ENCODE results near the gene PRDM15.
"Not testable (repeated sequence)": the region's sequence is repeated elsewhere in the genome, so short reads cannot be mapped to it uniquely, and the experiment has no call there.

The PRDM15 gene

DNA sequence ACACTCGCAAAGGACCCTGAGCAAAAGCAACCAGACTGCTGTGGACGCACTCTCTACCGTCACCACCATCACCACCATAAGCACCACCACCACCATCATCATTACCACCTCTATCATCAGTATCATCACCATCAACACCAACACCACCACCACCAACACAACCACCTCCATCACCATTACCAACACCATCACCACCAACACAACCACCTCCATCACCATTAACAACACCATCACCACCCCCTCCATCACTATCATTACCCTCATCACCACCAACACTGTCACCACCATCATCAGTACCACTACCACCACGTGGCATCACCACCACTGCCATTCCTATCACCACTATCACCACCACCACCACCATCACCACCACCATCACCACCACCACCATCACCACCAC is 73.5 kb downstream of the PRDM15 start:
- no peak for DNase-seq (ENCODE audit: low spot score)

DNA sequence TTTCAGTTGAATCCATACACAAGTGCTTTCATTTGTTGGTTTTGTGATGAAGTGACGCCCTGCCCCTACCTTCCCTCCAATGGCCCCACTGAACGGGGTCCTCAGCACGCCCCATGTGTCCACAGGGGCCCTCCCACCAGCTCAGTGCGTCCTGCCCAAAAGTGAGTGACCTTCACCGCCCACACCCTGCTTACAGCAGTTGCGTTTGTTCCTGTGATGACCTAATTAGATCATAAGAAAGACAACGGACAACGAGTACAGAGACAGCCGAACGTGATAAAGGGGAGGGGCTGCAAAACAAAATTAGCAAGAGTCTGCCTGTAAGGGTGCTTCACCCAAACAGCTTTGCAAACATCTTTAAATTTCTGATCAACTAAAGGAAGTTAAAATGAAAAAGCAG is 74.1 kb downstream of the PRDM15 start:
- DNase-seq (ENCODE audit: low spot score) = no peak

- DNase-seq (ENCODE audit: low spot score) = no peak
Observed at GRCh38 chr21:41804381-41804780, 74.8 kb downstream of the PRDM15 start.

GRCh38 chr21:41803316-41803715 is 75.8 kb downstream of the PRDM15 start:
- DNase-seq (ENCODE audit: low spot score) = no peak

DNA sequence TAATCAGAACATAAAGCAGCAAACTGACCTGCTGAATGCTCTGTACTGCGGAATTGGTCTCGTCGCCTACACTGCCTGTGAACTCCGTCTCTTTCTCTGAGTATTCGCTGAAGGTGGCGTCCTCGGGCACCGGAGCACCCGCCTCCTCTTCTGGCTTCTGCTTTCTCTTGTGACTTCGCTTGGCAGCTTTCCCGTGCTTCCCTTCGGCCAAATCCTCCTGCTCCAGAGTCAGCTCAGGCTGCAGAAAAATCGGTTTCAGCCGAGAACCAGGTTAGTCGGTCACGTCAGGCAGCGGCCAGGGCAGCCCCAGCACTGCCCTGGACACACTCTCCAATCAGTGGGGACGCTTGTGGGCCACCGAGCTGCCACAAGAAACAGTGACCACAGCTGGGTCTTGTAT is 76.5 kb downstream of the PRDM15 start:
- DNase-seq (ENCODE audit: low spot score) = no peak

- DNase-seq (ENCODE audit: low spot score) = no peak
Observed at GRCh38 chr21:41802198-41802584, 77.0 kb downstream of the PRDM15 start.

DNA sequence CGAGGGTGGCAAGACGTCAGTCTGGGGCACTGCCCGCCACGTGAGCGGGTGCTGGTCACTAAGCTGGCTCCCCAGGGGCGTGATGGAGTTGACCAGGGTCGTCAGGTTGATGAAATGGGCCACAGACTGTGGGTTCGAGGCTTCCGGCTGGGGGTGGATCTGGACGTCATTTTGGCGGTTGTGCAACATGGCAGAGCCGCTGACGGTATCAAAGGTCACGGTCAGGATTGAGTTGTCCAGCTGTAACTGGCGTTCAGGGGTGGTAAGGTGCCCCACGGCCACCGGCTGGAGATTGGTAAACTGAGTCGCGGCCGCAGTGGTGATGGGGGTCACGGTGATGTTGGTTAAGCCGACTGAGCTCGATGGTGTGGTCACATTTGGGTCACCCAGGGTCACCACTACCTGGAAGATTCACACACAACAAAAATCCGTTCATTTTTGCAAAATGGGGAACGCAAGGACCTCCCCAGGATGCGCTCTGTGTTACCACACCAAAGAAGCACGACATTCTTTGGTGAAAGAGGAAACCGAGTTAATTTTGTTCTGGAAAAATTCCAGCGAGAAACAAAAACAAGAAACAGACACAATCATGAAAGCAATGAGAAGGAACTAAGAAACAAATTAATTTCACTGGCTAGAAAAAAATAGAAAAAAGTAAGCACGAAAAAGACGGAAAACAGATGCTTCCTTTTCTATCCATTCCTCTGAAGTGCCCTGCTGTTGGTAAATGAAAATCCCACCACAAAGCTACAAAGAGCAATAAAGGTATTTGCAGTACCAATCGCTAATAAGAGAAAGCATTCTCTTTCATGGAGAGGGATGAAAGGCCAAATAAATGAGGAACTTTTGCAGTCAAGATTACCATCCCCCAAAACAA is 77.6 kb downstream of the PRDM15 start:
- DNase-seq (ENCODE audit: low spot score) = no peak

DNA sequence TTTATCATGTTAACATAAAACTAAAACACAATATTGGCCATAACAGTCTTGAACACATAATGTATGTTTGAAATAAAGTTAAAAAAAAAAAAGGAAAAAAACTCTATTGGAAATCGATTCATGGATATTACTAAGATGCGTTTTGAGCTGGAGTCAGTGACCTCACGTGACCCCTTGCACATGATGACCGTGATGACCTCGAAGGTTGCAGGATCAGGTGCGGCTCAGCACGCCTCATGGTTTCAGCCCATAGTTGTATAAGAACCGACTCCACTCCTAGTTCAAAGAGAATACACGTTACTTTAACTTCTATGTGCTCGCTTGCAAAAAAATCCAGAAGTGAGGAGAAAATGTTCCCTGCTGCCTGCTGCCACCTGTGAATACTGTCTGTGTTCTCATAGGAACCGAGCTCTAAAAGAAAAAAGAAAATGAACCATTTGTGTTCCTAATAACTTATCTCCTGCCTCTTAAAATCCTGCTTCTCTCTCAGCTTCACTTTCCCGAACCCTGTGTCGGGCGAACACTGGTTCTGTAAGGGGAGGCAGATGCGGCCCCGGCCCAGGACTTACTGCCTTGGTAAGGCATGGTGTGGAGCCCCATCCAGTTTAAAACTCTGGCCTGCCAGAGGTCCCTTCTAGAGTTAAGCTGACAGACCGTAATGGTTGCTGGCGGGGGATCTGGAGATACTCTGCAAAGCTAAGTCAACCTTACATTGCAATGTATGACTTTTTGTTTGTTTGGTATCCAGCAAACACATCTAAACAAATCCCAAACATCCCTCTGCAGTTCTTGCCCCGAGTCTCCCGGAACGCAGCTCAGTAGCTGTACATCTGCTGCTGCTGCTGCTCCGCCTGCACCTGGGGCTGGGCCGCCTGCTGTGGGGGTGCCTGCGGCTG is 78.5 kb downstream of the PRDM15 start:
- no peak for DNase-seq (ENCODE audit: low spot score)

DNA sequence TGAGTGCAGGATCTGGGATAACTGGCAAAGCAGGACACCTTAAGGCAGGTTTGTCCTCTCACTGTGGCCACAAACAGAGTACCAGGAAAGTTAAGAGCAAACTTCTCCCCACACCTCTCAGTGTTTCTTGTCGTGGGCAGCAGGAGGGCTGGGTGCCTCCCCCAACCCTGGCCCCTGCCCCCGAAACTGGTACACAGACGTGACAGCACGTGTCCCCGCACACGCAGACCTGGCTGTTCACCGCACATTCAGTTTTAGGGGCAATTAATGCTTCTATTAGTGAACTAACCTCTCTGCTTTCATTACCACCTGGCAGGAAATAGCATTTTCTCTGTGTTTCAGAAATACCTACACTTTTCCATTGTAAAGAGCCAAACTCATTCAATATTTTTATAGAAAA is 79.4 kb downstream of the PRDM15 start:
- DNase-seq (ENCODE audit: low spot score) = no peak

GRCh38 chr21:41798326-41798725 is 80.8 kb downstream of the PRDM15 start:
- DNase-seq (ENCODE audit: low spot score) = no peak

GRCh38 chr21:41796476-41797080 is 82.6 kb downstream of the PRDM15 start:
- no peak for DNase-seq (ENCODE audit: low spot score)

DNA sequence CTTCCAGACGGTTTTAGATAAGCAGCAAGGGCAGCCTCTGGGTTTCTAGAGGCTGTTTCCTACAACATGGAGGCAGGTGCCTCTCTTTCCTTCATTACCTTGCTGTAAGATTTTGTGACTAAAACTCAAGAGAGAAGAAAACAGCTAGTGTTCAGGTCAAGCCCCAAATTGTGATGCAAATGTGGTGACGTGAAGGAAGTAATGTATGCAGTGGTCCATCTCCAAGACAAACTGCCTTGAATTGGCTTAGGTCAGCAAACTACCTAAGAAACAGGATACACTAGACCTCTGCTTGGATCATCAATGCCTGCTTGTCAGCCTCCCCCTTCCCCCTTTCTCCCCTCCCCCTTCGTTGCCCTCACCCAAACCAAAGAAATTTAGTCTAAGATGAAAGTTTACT is 83.4 kb downstream of the PRDM15 start:
- no peak for DNase-seq (ENCODE audit: low spot score)

DNA sequence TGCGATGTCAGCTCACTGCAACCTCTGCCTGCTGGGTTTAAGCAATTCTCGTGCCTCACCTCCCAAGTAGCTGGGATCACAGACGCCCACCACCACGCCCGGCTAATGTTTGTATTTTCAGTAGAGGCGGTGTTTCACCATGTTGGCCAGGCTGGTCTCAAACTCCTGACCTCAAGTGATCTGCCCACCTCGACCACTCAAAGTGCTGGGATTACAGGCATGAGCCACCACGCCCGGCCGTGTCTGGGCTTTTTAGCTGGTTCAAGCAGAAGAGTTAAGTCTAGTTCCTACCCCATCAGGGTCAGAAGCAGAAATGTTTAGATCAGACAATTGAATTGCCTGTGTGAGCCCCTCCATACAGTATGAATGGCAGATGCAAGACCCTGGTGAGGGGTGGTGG is 84.5 kb downstream of the PRDM15 start:
- no peak for DNase-seq (ENCODE audit: low spot score)

DNA sequence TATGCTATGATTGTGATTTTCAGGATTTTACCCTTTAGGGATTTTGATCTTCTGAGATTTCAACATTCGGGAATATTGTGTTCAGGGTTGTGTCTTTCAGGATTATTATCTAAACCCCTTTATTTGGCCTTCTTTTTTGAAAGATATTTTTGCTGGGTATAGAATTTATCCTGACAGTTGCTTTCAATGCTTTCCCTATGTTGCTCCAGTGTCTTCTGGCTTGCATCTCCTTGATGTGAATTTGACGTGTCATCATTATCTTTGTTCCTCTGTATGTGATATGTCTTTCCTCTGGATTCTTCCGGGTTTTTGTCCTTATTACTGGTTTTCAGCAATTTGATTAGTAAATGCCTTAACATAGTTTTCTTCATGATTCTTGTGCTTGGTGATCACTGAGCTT is 86.4 kb downstream of the PRDM15 start:
- DNase-seq (ENCODE audit: low spot score) = no peak

DNA sequence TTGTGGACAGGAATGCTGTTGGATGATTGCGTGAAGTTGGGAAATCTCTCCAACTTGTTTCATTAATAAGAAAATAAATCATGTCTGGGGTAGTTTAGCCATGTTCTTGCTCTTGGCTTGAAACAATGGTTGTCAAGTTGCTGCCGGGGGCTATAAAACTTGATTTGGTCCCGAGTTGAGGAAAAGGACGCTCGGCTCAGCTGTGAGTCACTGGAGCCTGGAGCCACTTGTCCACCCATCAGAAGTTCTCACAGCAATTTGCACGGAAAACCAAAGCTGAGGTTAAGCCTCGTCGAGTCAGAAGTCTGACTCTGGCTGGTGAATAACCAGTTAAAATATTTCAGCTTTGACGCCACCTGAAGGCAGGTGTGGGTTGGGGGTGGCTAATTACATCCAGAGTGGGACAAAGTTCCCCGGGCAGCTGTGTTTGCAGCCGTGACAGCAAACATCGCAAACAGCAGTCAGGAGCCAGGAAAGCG is 92.6 kb downstream of the PRDM15 start:
- no peak for DNase-seq (ENCODE audit: low spot score)

GRCh38 chr21:41785262-41785661 is 93.9 kb downstream of the PRDM15 start:
- DNase-seq (ENCODE audit: low spot score) = not testable (repeated sequence)

- DNase-seq (ENCODE audit: low spot score) = no peak
Observed at GRCh38 chr21:41784456-41785102, 94.6 kb downstream of the PRDM15 start.

- DNase-seq (ENCODE audit: low spot score) = no peak
Observed at GRCh38 chr21:41783476-41784180, 95.5 kb downstream of the PRDM15 start.

- no peak for DNase-seq (ENCODE audit: low spot score)
Observed at GRCh38 chr21:41781050-41781410, 98.1 kb downstream of the PRDM15 start.

DNA sequence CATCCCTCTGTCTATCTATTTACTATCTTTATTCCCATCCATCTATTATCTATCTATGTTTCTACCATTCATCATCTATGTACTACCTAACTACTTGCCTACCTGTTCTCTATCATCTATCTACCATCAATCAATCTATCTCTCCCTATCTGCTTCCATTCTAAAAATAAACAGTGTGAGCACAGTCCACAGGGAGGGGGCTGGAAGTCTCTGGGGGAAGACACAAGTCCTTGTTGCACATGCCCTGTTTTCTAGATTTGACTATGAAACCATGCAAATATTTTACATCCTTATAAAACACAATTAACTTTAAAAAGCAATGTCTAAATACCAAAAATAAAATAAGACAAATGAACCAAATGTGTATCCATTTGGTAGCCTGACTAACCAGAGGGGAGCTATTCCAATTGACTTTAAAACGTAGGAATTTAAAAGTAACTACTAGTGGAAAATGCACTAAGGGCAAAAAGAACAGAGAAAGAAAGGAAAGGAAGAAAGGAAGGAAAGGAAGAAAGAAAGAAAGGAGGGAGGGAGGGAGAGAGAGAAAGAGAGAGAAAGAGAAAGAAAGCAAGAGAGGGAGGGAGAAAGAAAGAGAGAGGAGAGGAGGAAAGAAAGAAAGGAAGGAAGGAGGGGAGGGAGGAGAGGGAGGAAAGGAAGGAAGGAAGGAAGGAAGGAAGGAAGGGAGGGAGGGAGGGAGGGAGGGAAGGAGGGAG is 98.7 kb downstream of the PRDM15 start:
- no peak for DNase-seq (ENCODE audit: low spot score)

DNA sequence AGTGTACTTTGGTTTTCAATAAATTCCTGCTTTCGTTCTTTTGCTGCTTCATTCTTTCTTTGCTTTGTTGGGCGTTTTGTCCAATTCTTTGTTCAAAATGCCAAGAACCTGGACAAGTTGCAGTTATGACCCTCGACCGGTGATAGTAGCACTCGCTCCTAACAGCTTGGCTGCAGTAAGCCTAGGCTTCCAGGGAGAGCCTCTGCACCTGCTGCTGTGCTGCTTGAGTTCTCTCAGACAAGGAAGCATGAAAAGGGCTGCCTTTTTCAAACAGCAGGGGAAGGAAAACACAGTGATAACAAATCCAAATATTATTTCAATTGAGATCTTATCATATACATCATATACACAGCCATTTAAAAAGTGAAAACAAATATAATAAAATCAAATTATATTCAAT is 99.5 kb downstream of the PRDM15 start:
- DNase-seq (ENCODE audit: low spot score) = no peak
